GM19023 (cell line): Measurements from ENCODE around the gene CRAMP1.
A peak's percentile ranks its signal among the peaks of the same experiment; 100 is the strongest.

ENCODE experiments used
- ATAC-seq: cut with Tn5 transposase; IDR thresholded peaks from one replicate; pipeline ENCODE4 v1.9.1; 2021; ENCODE audit warnings: mild to moderate bottlenecking, moderate library complexity; ENCODE audit not compliant: unreplicated experiment

The CRAMP1 gene, protein sequence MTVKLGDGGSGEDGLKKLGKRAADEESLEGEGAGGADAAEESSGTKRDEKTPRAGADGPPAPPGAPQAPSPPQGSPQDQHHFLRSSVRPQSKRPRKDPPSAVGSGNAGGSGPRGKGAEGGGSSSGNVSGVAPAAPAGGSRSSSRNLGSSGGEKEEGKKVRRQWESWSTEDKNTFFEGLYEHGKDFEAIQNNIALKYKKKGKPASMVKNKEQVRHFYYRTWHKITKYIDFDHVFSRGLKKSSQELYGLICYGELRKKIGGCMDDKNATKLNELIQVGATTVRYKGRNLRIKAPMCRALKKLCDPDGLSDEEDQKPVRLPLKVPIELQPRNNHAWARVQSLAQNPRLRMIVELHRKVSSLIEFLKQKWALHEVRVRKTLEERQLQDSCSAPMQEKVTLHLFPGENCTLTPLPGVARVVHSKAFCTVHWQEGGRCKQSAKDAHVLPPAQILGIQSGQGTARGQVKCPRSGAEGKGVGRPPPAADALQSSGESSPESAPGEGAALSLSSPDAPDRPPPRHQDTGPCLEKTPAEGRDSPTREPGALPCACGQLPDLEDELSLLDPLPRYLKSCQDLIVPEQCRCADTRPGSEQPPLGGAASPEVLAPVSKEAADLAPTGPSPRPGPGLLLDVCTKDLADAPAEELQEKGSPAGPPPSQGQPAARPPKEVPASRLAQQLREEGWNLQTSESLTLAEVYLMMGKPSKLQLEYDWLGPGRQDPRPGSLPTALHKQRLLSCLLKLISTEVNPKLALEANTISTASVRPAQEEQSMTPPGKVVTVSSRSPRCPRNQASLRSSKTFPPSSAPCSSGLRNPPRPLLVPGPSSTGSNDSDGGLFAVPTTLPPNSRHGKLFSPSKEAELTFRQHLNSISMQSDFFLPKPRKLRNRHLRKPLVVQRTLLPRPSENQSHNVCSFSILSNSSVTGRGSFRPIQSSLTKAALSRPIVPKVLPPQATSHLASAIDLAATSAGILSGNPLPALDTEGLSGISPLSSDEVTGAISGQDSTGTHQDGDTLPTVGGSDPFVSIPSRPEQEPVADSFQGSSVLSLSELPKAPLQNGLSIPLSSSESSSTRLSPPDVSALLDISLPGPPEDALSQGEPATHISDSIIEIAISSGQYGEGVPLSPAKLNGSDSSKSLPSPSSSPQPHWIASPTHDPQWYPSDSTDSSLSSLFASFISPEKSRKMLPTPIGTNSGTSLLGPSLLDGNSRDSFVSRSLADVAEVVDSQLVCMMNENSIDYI (N-terminal part only)

DNA sequence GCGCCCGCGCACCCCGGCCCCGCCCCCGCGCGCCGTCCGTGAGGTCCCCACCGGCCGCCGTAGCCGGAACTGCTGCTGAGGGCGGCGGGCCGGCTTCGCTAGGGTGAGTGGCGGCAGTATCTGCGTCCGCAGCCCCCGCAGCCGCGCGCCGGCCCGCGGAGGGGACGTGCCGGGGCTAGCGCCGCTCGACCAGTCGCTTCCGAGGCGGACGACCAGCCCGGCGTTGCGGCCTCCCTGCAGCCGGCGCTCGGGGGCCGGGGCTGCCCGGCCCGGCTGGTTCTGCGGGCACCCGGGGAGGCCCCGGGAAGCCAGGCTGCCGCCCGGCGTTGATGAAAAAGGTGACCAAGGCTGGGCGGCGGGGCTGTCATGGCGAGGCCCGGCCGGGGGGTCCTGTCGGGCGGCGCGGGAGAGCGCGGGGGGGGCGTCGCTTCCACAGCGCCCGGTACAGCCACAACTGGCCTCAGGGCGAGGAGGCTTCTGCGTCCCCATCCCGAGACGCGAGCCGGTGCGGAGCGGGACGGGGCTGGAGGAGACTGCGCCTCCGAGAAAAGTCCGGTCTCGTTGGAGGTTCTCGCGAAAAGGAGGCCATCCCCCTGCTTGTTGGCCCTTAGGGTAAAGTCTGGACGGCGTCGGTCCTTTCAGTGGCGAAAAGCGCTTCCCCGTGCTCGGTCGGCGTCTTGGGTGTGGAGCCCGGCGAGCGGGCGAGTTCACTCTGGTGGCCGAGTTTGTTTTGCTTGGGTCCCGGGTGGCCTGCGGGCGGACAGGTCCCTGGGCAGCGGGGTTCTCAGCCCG lies at the start of gene CRAMP1:
CRAMP1 (plus strand) TSS at position 41 of the 792 bp plus-strand sequence. CDS start 2,280 bp downstream, outside the sequence.
- peak; percentile 10 for ATAC-seq

- no peak for ATAC-seq
Measured at GRCh38 chr16:1563786-1564185, 48.4 kb upstream of the CRAMP1 start.

GRCh38 chr16:1564325-1564724 lies 47.8 kb upstream of the CRAMP1 start:
- no peak for ATAC-seq

DNA sequence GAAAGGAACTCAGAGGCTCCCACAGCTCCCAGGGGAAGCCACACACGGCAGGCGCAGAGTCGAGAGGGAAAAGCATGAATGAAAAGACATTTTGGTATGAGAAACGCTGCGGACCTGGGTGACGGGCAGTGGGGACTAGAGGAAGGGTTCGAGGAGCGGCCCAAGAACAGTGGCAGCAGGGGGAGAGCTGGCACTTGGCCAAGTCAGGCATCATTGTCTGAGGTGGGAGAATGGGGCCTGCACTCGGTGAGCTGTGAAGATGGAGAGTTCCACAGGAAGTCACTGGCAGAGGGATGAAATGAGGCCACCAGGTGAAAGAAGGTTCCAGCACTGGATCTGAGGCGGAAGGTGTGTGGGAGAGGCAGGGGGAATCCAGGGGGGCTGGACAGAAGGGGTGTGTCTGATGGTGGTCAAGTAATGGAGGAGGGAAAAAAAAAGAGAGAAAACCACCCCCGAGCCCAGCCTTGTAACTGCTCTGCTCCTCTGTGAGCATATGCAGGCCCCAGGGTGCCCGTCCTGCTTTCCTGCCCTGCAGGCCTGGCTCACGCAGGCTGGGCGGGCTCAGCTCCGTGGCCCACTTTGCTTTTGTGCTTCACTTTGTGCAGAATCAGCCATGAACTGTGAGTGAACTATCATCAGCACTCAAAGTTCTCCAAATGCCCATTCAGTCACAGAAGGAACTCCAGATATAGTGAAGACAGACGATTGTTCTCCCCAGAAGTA lies 46.9 kb upstream of the CRAMP1 start:
- ATAC-seq, result no peak

- no peak for ATAC-seq
Measured at GRCh38 chr16:1567988-1568387, 44.2 kb upstream of the CRAMP1 start.

DNA sequence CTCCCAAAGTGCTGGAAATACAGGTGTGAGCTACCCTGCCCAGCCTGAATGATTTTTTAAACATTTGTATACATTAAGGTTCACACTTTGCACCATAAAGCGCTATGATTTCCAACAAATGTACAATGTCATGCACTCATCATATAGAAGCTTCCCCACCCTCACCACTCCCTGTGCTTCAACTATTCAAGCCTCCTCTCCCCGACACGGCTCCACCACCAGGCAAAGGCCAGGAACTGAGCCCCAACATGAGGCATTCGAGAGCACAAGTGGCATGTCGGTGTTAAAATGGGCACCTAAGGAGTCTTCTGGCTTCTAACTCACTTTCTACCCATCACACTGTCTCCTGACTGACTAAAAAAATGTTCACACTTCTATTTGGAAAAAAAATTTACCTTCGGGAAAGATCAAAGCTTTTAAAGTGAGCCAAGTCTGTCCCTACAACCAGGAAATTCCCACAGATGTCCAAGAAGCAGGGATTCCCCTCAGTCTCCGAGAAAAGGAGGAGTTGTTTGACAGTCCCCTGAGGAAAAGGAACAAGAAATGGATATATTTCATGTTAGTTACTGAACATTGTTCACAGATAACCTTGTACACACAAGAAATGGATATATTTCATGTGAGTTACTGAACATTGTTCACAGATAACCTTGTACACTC lies 41.0 kb upstream of the CRAMP1 start:
- no peak for ATAC-seq

- ATAC-seq, result no peak
Measured at GRCh38 chr16:1572673-1573072, 39.5 kb upstream of the CRAMP1 start.

GRCh38 chr16:1573301-1573700 lies 38.9 kb upstream of the CRAMP1 start:
- ATAC-seq, result no peak

DNA sequence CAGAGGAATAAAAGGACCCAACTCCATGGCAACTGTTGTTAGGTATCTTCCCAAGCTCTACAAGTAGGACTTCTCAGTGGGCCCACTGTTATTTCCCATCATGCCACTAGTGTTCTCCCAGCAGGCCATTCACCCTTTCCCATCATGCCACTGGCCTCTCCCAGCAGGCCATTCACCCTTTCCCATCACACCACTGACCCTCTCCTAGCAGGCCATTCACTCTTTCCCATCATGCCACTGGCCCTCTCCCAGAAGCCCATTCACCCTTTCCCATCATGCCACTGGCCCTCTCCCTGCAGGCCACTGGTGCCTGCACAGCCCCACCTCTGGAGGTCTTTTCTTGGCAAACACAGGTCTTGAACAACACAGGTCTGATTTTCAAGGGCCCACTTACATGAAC lies 36.6 kb upstream of the CRAMP1 start:
- no peak for ATAC-seq

DNA sequence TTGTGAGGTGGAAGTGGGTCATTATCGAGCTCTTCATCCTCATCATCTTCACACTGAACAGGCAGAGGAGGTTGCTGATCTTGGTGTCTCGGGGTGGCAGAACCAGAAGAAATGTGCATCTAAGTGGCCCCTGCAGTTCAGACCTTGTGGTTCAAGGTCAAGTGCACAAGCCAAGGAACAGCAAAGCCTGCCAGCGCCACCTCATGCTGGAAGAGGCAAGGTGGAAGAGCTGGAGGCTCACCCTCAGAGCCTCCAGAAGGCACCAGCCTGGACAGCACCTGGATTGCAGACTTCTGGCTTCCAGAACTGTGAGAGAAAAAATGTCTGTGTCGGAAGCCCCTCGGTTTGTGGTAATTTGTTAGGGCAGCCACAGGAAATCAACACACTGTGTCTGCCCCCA lies 32.9 kb upstream of the CRAMP1 start:
- ATAC-seq, result no peak

DNA sequence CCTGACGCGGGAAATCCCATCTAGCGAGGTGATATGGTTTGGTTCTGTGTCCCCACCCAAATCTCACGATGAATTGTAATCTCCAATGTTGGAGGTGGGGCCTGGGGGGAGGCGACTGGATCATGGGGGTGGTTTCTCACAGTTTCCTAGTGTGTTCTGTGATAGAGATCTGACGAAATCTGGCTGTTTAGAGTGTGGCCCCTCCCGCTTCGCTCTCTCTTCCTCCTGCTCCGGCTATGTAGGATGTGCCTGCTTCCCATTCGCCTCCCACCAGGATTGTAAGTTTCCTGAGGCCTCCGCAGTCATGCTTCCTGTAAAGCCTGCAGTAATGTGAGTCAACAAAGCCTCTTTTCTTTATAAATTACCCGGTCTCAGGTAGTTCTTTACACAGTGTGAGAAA lies 31.9 kb upstream of the CRAMP1 start:
- no peak for ATAC-seq

GRCh38 chr16:1580956-1581355 lies 31.2 kb upstream of the CRAMP1 start:
- no peak for ATAC-seq

GRCh38 chr16:1581804-1582203 lies 30.4 kb upstream of the CRAMP1 start:
- no peak for ATAC-seq

DNA sequence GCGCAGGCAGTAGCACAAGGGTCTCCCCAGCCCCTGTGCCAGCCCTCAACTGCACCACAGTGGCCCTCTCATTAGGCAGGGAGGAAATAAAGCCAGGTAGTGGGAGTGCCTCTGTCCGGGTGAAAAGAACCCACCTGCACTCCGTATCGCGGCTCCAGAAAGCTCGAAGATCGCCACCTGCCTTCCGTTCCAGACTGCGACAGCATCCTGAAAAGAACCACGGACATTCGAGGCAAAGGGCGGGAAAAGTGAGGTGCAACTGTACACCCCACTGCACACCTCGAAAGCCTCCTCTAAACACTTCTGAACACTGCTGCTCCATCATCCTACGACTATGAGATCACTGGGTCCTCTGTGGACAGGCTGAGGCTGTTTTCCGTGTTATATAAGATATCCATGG lies 29.0 kb upstream of the CRAMP1 start:
- ATAC-seq, result no peak

DNA sequence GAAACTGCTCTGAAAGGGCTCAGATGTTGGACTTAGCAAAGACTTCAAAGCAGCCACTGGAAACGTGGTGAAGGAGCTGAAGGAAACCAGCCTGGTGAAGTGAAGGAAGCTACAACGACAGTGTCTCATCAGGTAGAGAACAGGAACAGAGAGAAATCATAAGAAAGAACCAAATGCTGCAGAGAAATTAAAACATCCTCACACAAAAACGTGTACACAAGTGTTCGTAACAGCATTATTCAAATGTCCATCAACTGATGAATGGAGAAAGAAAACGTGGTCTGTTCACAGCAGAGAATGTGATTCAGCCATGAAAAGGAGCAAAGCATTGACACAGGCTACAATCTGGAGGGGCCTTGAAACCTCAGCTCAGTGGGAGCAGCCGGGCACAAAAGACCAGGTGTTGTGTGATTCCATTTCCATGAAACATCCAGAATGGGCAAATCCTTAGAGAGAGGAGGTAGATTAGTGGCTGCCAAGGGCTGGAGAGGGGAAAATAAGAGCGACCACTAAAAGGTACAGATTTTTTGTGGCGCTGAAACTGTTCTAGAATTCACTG lies 27.2 kb upstream of the CRAMP1 start:
- no peak for ATAC-seq

DNA sequence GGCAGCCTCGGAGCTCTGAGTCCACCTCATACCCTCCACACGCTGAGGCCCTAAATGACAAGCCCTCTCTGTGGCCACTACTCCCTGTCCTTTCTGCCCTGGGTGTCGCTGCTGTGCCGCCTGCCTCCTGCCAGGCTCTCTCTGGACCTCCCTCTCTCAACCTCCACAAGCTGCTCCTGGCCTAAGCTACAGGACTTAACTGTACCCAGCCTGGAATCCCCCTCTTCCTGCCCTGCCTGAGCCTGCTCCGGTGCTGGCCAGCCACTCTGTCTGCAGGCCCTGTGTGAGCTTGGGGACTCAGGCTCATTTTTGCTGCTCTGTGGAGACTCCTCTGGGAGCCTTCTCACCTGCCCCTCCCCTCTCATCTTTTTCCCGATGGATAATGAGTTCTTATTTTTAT lies 21.8 kb upstream of the CRAMP1 start:
- ATAC-seq, result no peak

- no peak for ATAC-seq
Measured at GRCh38 chr16:1590930-1591705, 21.0 kb upstream of the CRAMP1 start.

- no peak for ATAC-seq
Measured at GRCh38 chr16:1592446-1592845, 19.7 kb upstream of the CRAMP1 start.
